RKO (cell line): Measurements from ENCODE around the gene EVI5.
"Not testable (repeated sequence)": the region's sequence is repeated elsewhere in the genome, so short reads cannot be mapped to it uniquely, and the experiment has no call there.

Experiments used
- DNase-seq: peaks from one replicate; pipeline ENCODE4 v3.0.0-alpha.2; 2016; ENCODE audit warnings: low spot score

The EVI5 gene

GRCh38 chr1:92791487-92792066 is 6.7 kb upstream of the EVI5 start:
- DNase-seq, result no peak

DNA sequence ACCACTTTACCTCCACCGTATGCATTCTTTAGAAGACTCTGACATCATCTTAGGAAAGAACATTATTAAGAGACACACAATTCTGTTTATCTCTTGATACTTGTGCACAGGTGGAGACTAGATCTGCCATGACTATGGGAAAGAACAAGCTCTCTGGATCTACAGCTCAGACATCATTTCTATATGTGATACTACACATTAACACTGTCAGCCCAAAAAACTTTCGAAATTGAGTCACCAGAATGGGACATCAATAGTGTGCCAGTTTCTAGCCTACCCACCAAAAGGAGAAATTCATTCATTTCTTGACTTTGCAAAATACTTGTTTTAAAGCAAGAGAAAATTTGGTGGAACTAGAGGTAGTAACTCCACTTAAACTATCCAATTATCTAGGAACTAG is 6.0 kb upstream of the EVI5 start:
- no peak for DNase-seq

DNA sequence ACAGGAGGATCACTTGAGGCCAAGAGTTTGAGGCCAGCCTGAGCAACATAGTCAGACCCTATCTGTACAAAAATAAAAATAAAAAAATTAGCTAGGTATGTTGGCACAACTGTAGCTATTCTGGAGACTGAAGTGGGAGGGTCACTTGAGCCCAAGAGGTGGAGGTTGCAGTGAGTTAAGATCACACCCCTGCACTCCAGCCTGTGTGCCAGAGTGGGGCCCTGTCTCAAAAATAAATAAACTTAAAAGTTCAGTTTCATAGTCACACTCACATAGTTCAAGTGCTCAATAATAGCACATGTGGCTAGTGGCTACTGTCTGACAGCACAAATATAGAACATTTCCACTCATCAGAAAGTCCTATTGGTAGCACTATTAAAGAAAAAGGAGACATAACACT is 5.2 kb upstream of the EVI5 start:
- DNase-seq, result no peak

GRCh38 chr1:92786111-92786901 is 1.4 kb upstream of the EVI5 start:
- no peak for DNase-seq

- DNase-seq, result peak; percentile 89
Observed at GRCh38 chr1:92784021-92784638, 778 bp downstream of the EVI5 start.

- DNase-seq, result peak; percentile 32
Observed at GRCh38 chr1:92783550-92783949, 1.4 kb downstream of the EVI5 start.

GRCh38 chr1:92778376-92778775 is 6.5 kb downstream of the EVI5 start:
- DNase-seq, result no peak

DNA sequence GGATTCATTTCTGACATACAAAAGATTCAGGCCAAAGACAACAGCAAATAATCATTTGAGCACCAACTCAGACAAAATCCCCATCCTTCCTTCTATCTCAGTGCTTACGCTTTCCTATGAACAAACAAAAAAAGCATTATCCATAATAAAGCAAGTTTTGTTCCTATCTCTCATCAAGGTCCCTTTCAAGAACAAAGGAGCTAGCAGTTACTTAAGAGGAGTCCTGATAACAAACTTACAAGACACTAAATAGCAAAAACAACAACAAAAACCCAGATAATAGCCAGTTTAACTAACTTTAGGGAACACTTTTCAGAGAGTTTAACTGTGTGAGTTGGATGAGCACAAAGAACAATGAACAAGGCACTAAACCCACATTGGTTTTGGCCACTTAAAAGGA is 10.5 kb downstream of the EVI5 start:
- no peak for DNase-seq

DNA sequence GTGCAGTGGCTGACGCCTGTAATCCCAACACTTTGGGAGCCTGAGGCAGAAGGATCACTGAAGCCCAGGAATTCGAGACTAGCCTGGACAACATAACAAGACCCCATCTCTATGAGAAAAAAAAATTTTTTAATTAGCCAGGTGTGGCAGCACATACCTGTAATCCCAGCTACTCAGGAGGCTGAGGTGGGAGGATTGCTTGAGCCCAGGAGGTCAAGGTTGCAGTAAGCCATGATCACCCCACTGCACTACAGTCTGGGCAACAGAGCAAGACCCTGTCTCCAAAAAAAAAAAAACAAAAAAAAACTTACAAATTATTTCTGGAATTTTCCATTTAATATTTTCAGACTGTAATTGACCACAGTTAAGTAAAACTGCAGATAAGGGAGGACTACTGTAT is 11.2 kb downstream of the EVI5 start:
- not testable (repeated sequence) for DNase-seq

DNA sequence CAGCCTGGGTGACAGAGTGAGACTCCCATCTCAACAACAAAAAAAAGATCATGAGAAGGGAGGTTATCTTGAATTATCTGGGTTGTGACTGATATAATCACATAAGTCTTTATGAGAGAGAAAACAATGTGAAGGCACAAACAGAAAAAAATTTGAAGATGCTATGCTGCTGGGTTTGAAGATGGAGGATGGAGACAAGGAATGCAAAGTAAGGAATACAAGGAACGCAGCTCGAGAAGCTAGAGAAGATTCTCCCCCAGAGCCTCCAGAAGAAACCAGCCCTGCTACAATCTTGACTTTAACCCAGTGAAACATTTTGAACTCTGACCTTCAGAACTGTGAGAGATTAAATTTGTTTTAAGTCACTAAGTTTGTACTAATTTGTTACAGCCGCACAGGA is 15.1 kb downstream of the EVI5 start:
- no peak for DNase-seq

DNA sequence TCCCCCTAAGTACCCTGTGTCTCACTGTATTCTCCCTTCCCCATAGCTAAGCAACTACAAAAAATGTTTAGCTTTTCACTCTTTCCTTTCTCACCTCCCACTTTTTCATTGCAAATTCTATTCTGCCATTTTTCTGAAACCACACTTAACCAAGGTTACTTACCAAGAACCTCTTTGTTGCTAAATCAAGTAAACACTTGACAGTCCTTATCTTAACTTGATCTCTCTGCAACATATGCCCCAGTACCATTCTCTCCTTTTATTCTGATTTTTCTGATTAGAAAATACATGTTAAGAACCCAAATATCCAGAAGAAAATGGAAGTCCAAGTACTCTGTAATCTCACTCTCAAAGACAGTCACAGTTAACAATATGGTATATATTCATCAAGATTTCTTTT is 16.0 kb downstream of the EVI5 start:
- no peak for DNase-seq

GRCh38 chr1:92768296-92768695 is 16.6 kb downstream of the EVI5 start:
- no peak for DNase-seq

DNA sequence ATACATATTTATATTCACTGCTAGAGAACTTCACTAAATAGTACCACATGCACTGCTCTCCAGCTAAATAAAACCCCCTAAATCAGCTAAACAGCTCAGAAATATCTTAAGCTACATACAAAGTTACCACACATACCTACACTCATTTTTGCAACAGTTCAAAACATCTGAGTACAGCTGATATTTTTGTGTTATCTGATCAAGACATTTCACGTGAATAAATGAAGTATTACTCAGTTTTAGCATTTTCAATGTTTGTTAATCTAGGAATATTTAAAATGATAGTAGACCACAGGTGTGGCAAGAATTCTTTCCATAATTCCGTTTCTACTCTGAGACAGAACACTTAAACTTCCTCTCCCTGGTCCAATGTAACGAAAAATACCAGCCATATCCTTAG is 20.8 kb downstream of the EVI5 start:
- DNase-seq, result no peak

DNA sequence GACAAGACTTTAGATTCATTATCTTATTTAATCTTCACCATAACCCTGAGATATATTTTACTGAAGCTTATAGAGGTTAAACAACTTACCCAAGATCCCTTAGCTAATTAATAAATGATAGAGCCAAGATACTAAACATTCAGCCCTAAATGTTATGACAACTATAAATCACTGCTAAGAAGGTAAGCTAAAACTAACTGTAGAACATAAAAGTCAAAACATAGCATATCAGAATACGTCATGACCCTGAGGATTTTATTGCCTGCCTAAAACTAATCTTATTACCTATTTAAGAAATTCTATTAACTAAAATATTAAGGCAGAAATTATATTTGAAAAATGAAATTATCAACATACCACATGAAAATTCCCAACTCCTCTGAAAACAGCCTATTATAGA is 22.6 kb downstream of the EVI5 start:
- no peak for DNase-seq

- DNase-seq, result no peak
Observed at GRCh38 chr1:92759361-92759760, 25.5 kb downstream of the EVI5 start.

DNA sequence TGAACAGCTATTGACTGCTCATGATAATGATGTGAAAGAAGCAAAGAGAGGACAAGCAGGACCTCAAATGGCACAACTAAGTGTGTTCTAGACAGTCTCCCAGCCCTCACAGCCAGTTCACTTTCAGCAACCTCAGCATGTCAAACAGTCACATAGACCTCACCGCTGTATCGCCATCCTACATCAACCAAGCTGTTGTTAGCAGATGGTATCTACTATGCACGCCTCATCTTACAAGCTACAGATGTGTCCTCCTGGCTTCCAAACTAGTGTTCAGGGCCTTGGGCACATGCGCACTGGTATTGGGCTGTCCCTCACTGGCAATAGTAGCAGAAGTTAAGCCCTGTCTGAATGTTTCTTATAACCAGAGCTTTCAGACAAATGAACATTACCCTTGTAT is 28.4 kb downstream of the EVI5 start:
- no peak for DNase-seq

DNA sequence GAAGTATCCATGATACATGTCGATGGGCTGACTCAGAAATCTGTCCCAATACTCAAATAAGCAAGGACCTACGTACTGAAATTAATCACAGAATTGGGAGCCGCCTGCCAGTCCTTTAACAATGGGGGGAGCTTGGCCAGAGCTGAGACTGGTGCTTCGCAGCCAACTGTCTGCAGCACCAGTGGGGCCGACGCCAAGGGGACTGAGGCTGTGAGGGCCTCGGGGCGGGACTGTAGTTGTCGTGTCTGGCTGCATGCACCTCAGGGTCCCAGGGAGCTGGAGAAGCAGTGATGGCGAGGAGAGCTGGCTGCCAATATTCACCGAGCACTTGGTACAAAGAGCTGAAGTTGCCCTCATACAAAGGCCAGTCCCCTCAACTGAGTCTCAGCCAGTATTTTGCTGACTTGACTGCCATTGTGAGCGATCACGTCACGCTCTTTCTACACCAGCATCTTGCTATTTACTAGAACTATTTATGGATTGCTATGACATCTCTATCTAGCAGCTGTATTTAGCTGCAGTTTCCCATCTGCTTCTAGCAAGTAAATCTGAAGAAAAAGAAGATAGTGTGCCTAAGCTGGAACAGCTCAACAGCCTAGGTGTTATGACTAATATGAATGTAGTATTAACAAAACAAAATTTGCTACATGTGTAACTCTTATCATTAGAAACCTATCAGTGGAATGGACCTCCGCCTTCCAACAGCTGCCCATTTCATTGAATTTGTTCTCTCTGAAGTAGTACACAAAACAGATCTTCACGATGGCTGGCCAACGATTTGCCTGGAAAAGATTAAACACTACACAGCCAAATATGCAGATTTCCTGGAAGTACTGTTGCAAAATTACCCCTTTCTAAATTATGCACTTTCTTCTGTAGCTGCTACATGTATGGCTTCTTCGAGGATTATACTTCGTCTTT is 29.1 kb downstream of the EVI5 start:
- DNase-seq, result no peak

DNA sequence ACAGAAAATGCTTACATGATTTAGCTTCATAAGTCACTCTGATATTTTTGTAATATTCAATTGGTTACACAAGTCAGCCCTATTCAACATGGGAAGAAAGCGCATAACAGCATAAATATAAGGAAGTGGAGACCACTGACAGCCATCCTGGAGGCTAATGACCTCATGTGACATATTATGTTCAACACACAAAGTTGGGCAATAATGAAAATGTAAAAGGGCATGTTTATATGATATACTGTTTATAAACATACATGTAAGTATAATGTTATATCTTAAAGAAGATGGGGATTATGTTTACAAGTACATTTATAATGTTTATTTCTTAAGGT is 30.2 kb downstream of the EVI5 start:
- DNase-seq, result no peak

- DNase-seq, result no peak
Observed at GRCh38 chr1:92754000-92754718, 30.7 kb downstream of the EVI5 start.

- no peak for DNase-seq
Observed at GRCh38 chr1:92752719-92753118, 32.2 kb downstream of the EVI5 start.

GRCh38 chr1:92749024-92749634 is 35.8 kb downstream of the EVI5 start:
- DNase-seq, result peak; percentile 74

DNA sequence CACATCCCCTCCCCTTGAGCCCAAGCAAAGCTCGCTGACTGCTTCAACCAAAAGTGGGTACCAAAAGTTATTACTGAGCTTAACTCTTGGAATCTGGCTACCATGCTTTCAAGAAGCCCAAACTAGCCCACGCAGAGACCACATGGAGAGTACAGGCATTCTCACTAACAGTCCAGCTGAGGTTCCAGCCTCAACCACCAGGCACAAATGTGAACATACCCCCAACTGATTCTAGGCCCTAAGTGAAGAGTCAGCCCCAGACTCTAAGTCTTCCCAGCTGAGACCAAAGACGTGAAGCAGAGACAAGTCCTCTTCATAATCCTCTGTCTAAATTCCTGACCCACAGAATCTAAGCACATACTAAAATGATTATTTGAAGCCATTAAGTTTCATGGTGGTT is 36.8 kb downstream of the EVI5 start:
- no peak for DNase-seq
